Measurements from ENCODE around the gene AKAP3. TPM values are rescaled to one million over a fixed set of nuclear protein-coding genes. Genes with fewer than 3 reads are reported as not detected.

AKAP3 gene
- 1.3 and 1.9 TPM in 2 replicates for total RNA-seq

GRCh38 chr12:4648501-4649357 is at the start of gene AKAP3, which contains the start of gene NDUFA9:
Gene AKAP3 (minus strand): TSS chr12:4649051. CDS start chr12:4638196, 10,855 bp downstream.
Gene NDUFA9 (plus strand): TSS chr12:4649114. CDS start chr12:4649127, 13 bp downstream.

Other genes starting within 250 kb of the AKAP3 start
- gene FGF6, start 203.2 kb downstream of the AKAP3 start, total RNA-seq: not detected in 2 replicates
- 3.4 and 3.7 TPM in 2 replicates for gene RAD51AP1, start 110.2 kb downstream of the AKAP3 start, total RNA-seq
- 38.3 and 60.1 TPM in 2 replicates for gene DYRK4, start 86.8 kb downstream of the AKAP3 start, total RNA-seq
- gene NDUFA9, start 63 bp upstream of the AKAP3 start, total RNA-seq: 42.4 and 59.7 TPM in 2 replicates
- gene GALNT8, start 71.3 kb upstream of the AKAP3 start, total RNA-seq: 0.09 and 0.11 TPM in 2 replicates